Glomerular visceral epithelial cell (primary cell): ENCODE results near the gene EPS8.
"Not testable (repeated sequence)": the region's sequence is repeated elsewhere in the genome, so short reads cannot be mapped to it uniquely, and the experiment has no call there.

Source experiments
- DNase-seq: peaks from one replicate; pipeline ENCODE4 v3.0.0-alpha.2; 2016; ENCODE audit errors: extremely low spot score

The EPS8 gene

GRCh38 chr12:15797818-15798217 lies 8.6 kb upstream of the EPS8 start:
- no peak for DNase-seq

- DNase-seq = peak; percentile 22
Measured at GRCh38 chr12:15796493-15797141, 7.4 kb upstream of the EPS8 start.

- no peak for DNase-seq
Measured at GRCh38 chr12:15794836-15795235, 5.6 kb upstream of the EPS8 start.

GRCh38 chr12:15794196-15794595 lies 5.0 kb upstream of the EPS8 start:
- no peak for DNase-seq

GRCh38 chr12:15788233-15789219 lies 662 bp downstream of the EPS8 start:
- peak; percentile 50 for DNase-seq

- no peak for DNase-seq
Measured at GRCh38 chr12:15787778-15788177, 1.4 kb downstream of the EPS8 start.

GRCh38 chr12:15786772-15787171 lies 2.4 kb downstream of the EPS8 start:
- DNase-seq = no peak

- no peak for DNase-seq
Measured at GRCh38 chr12:15783288-15783687, 5.9 kb downstream of the EPS8 start.

- DNase-seq = peak; percentile 17
Measured at GRCh38 chr12:15782667-15783066, 6.5 kb downstream of the EPS8 start.

GRCh38 chr12:15779925-15780324 lies 9.3 kb downstream of the EPS8 start:
- no peak for DNase-seq

- DNase-seq = peak; percentile 35
Measured at GRCh38 chr12:15778126-15778525, 11.1 kb downstream of the EPS8 start.

- no peak for DNase-seq
Measured at GRCh38 chr12:15777355-15778012, 11.7 kb downstream of the EPS8 start.

- DNase-seq = no peak
Measured at GRCh38 chr12:15776532-15776931, 12.7 kb downstream of the EPS8 start.

- no peak for DNase-seq
Measured at GRCh38 chr12:15774819-15775218, 14.4 kb downstream of the EPS8 start.

- no peak for DNase-seq
Measured at GRCh38 chr12:15772405-15773018, 16.7 kb downstream of the EPS8 start.

GRCh38 chr12:15770581-15770980 lies 18.6 kb downstream of the EPS8 start:
- DNase-seq = no peak

- DNase-seq = peak; percentile 25
Measured at GRCh38 chr12:15770021-15770420, 19.2 kb downstream of the EPS8 start.

GRCh38 chr12:15769586-15769985 lies 19.6 kb downstream of the EPS8 start:
- no peak for DNase-seq

GRCh38 chr12:15767301-15767700 lies 21.9 kb downstream of the EPS8 start:
- DNase-seq = no peak

GRCh38 chr12:15763328-15763727 lies 25.9 kb downstream of the EPS8 start:
- no peak for DNase-seq

GRCh38 chr12:15762162-15762561 lies 27.0 kb downstream of the EPS8 start:
- DNase-seq = not testable (repeated sequence)
